Articular chondrocyte of knee joint (primary cell): ENCODE results near the gene SHANK1. TPM values are rescaled to one million over a fixed set of nuclear protein-coding genes. Genes with fewer than 3 reads are reported as not detected.

Source experiments
- total RNA-seq: library from RNA; depleted of rRNA; stranded (reverse); fragments of >200 nt; gene quantifications from 2 replicates; pipeline ENCODE4 v1.2.3, GENCODE V29; 2012

Gene SHANK1
- total RNA-seq = 0.52 and 1.2 TPM in 2 replicates

DNA sequence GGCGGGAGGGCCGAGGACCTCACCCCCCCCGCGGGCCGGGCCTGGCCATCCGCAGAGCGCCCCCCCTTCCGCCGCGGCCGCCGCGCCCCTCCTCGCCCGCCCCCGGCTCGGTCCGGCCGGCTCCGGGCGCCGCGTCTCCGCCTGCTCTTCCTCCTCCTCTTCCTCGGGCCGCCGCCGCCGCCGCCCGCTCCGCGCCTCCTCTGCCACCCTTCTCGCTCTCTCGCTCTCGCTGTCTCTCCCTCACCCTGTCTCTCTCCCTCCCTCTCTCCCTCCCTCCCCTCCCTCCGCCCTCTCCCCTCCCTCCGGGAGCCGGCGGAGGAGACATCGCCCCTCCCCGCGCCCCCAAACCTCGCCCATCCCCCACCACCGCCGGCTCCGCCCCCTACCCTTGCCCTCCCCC is at the start of gene SHANK1:
Gene SHANK1, minus strand, starts transcription at position 237 of the 400 bp plus-strand sequence. CDS start 2,883 bp downstream, outside the sequence.

DNA sequence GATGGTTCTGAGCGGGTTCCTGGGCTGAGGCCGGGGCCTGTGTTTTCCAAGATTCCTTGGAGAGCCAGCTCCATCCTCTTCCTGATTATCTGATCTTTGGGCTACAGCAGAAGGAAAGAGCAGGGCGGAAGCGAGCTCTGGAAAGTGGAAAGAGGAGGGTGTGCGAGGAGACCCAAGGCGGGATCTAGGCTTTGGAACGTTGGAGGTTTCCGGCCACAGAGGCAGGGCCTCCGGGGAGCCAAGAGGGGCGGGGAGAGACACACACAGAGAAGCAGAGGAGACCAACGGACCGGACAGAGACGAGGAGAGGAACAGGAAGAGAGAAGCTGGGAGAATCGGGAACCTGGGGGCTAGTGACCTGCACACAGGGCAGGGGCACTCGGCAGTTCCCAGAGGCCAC is 3.5 kb upstream of the SHANK1 start, which contains the start of gene CLEC11A:
Gene CLEC11A, plus strand, starts transcription at position 296 of the 400 bp plus-strand sequence. CDS start 162 bp downstream, outside the sequence.

GRCh38 chr19:50649433-50650391 is 69.9 kb downstream of the SHANK1 start, which contains the start of gene C19orf81:
Gene C19orf81 (plus strand): TSS chr19:50649445. CDS start chr19:50649445, 0 bp downstream.

GRCh38 chr19:50639121-50640112 is 80.2 kb downstream of the SHANK1 start, which contains the start of gene SYT3:
Gene SYT3 (minus strand): TSS chr19:50639881. CDS start chr19:50637411, 2,470 bp downstream.

Other genes starting within 250 kb of the SHANK1 start
- 34.8 and 38.3 TPM in 2 replicates for gene EMC10, start 243.3 kb downstream of the SHANK1 start, total RNA-seq
- 0.78 TPM in 1 of 2 replicates, not detected in the other for gene GARIN5A, start 243.0 kb downstream of the SHANK1 start, total RNA-seq
- gene JOSD2, start 208.6 kb downstream of the SHANK1 start, total RNA-seq = 18.9 and 21.6 TPM in 2 replicates
- not detected in 2 replicates for gene ASPDH, start 205.9 kb downstream of the SHANK1 start, total RNA-seq
- not detected in 2 replicates for gene LRRC4B, start 151.4 kb downstream of the SHANK1 start, total RNA-seq
- not detected in 2 replicates for gene SYT3, start 79.9 kb downstream of the SHANK1 start, total RNA-seq
- gene C19orf81, start 70.4 kb downstream of the SHANK1 start, total RNA-seq = not detected in 2 replicates
- 9.4 and 17.7 TPM in 2 replicates for gene CLEC11A, start 3.6 kb upstream of the SHANK1 start, total RNA-seq
- gene GPR32, start 50.7 kb upstream of the SHANK1 start, total RNA-seq = not detected in 2 replicates
- not detected in 2 replicates for gene ACP4, start 70.6 kb upstream of the SHANK1 start, total RNA-seq
- not detected in 2 replicates for gene KLK1, start 104.0 kb upstream of the SHANK1 start, total RNA-seq
- gene KLK15, start 113.8 kb upstream of the SHANK1 start, total RNA-seq = not detected in 2 replicates
- not detected in 2 replicates for gene KLK3, start 135.1 kb upstream of the SHANK1 start, total RNA-seq
- not detected in 2 replicates for gene KLK2, start 153.6 kb upstream of the SHANK1 start, total RNA-seq
- not detected in 2 replicates for gene KLK4, start 191.6 kb upstream of the SHANK1 start, total RNA-seq
- gene KLK5, start 233.2 kb upstream of the SHANK1 start, total RNA-seq = not detected in 2 replicates
- gene KLK6, start 249.8 kb upstream of the SHANK1 start, total RNA-seq = not detected in 2 replicates